HUES6 (cell line): ENCODE results near the gene AWAT2.

Experiments
- H3K27ac ChIP-seq: 2 replicates; pipeline ENCODE4 v1.7.0; 2013; ENCODE audit warnings: low read depth, mild to moderate bottlenecking, low read length, inconsistent platforms
- H3K27me3 ChIP-seq: 2 replicates; pipeline ENCODE4 v1.6.1; 2013; ENCODE audit warnings: low read length; ENCODE audit not compliant: control insufficient read depth, insufficient read depth
- H3K36me3 ChIP-seq: 2 replicates; pipeline ENCODE4 v1.6.1; 2013; ENCODE audit warnings: low read length; ENCODE audit not compliant: control insufficient read depth, insufficient read depth
- H3K4me1 ChIP-seq: 2 replicates; pipeline ENCODE4 v1.6.1; 2013; ENCODE audit warnings: low read length; ENCODE audit not compliant: control insufficient read depth, insufficient read depth
- H3K4me3 ChIP-seq: 2 replicates; pipeline ENCODE4 v1.5.1; 2013; ENCODE audit warnings: low read depth, low read length
- H3K9ac ChIP-seq: one replicate; pipeline ENCODE4 v1.6.1; 2013; ENCODE audit warnings: mild to moderate bottlenecking, low read length
- H3K9me3 ChIP-seq: 2 replicates; pipeline ENCODE4 v1.6.1; 2013; ENCODE audit warnings: low read depth, low read length; ENCODE audit not compliant: control insufficient read depth, insufficient read depth

AWAT2 gene

GRCh38 chrX:70039758-70040157 lies 10.0 kb downstream of the AWAT2 start:
- no peaks in the 10 kb centered on the region for H3K27me3 ChIP-seq
- H3K27ac ChIP-seq: no peak overlapping the region
- peaks cover 19% of the 10 kb centered on the region; the same call in 1 of the 2 replicates for H3K9me3 ChIP-seq
- no peak overlapping the region for H3K9ac ChIP-seq
- H3K36me3 ChIP-seq: peaks cover 7% of the 10 kb centered on the region; the same call in 1 of the 2 replicates
- H3K4me3 ChIP-seq: no peak overlapping the region
- H3K4me1 ChIP-seq: no peaks in the 10 kb centered on the region

GRCh38 chrX:70038951-70039350 lies 10.8 kb downstream of the AWAT2 start:
- Histone ChIP-seq H3K27ac (no peak overlapping the region), H3K9ac (no peak overlapping the region), H3K4me1 (peaks cover under 1% of the 10 kb centered on the region; the same call in 1 of the 2 replicates), H3K4me3 (no peak overlapping the region), H3K36me3 (peaks cover 7% of the 10 kb centered on the region; the same call in 1 of the 2 replicates), H3K9me3 (peaks cover 14% of the 10 kb centered on the region; the same call in 1 of the 2 replicates), H3K27me3 (no peaks in the 10 kb centered on the region)

- H3K9me3 ChIP-seq: peaks cover 14% of the 10 kb centered on the region; the same call in 1 of the 2 replicates
- H3K4me1 ChIP-seq: peaks cover 5% of the 10 kb centered on the region
Measured at GRCh38 chrX:70038515-70038914, 11.2 kb downstream of the AWAT2 start.

GRCh38 chrX:70034646-70035045 lies 15.1 kb downstream of the AWAT2 start:
- no peak overlapping the region for H3K9ac ChIP-seq
- H3K27me3 ChIP-seq: no peaks in the 10 kb centered on the region
- no peak overlapping the region for H3K27ac ChIP-seq
- peaks cover 13% of the 10 kb centered on the region for H3K4me1 ChIP-seq
- no peak overlapping the region for H3K4me3 ChIP-seq
- H3K9me3 ChIP-seq: peaks cover 9% of the 10 kb centered on the region; the same call in 1 of the 2 replicates
- peaks cover 7% of the 10 kb centered on the region; the same call in 1 of the 2 replicates for H3K36me3 ChIP-seq

More at GRCh38 chrX:70038515-70038914, 11.2 kb downstream of the AWAT2 start:
- Histone ChIP-seq H3K27ac (no peak overlapping the region), H3K9ac (no peak overlapping the region), H3K27me3 (no peaks in the 10 kb centered on the region), H3K36me3 (peaks cover 7% of the 10 kb centered on the region; the same call in 1 of the 2 replicates), H3K4me3 (no peak overlapping the region)

GRCh38 chrX:70033348-70034051 lies 16.2 kb downstream of the AWAT2 start:
- Histone ChIP-seq H3K9ac (no peak overlapping the region), H3K27me3 (no peaks in the 10 kb centered on the region), H3K9me3 (peaks cover 6% of the 10 kb centered on the region; the same call in 1 of the 2 replicates), H3K36me3 (peaks cover 7% of the 10 kb centered on the region; the same call in 1 of the 2 replicates), H3K27ac (no peak overlapping the region), H3K4me1 (peaks cover 20% of the 10 kb centered on the region), H3K4me3 (no peak overlapping the region)

GRCh38 chrX:70032792-70033191 lies 16.9 kb downstream of the AWAT2 start:
- peaks cover 20% of the 10 kb centered on the region for H3K4me1 ChIP-seq
- no peaks in the 10 kb centered on the region for H3K27me3 ChIP-seq

GRCh38 chrX:70030301-70030767 lies 19.4 kb downstream of the AWAT2 start:
- H3K4me1 ChIP-seq: peaks cover 27% of the 10 kb centered on the region
- H3K9me3 ChIP-seq: peaks cover 3% of the 10 kb centered on the region; the same call in 1 of the 2 replicates
- no peaks in the 10 kb centered on the region for H3K27me3 ChIP-seq
- H3K36me3 ChIP-seq: peaks cover 3% of the 10 kb centered on the region; the same call in 1 of the 2 replicates
- no peak overlapping the region for H3K9ac ChIP-seq
- no peak overlapping the region for H3K4me3 ChIP-seq
- H3K27ac ChIP-seq: no peak overlapping the region

More at GRCh38 chrX:70032792-70033191, 16.9 kb downstream of the AWAT2 start:
- H3K4me3 ChIP-seq: no peak overlapping the region
- H3K9me3 ChIP-seq: peaks cover 6% of the 10 kb centered on the region; the same call in 1 of the 2 replicates
- peaks cover 7% of the 10 kb centered on the region; the same call in 1 of the 2 replicates for H3K36me3 ChIP-seq
- H3K9ac ChIP-seq: no peak overlapping the region
- no peak overlapping the region for H3K27ac ChIP-seq

- H3K36me3 ChIP-seq: no peaks in the 10 kb centered on the region
- H3K27ac ChIP-seq: no peak overlapping the region
- H3K9ac ChIP-seq: no peak overlapping the region
- H3K4me3 ChIP-seq: no peak overlapping the region
- H3K4me1 ChIP-seq: peaks cover 27% of the 10 kb centered on the region
- H3K9me3 ChIP-seq: no peaks in the 10 kb centered on the region; the same call in 1 of the 2 replicates
- no peaks in the 10 kb centered on the region for H3K27me3 ChIP-seq
Measured at GRCh38 chrX:70029863-70030262, 19.9 kb downstream of the AWAT2 start.

- Histone ChIP-seq H3K4me1 (peaks cover 22% of the 10 kb centered on the region; the same call in 1 of the 2 replicates), H3K36me3 (no peaks in the 10 kb centered on the region), H3K27ac (no peak overlapping the region), H3K9me3 (no peaks in the 10 kb centered on the region; the same call in 1 of the 2 replicates), H3K4me3 (no peak overlapping the region), H3K9ac (no peak overlapping the region), H3K27me3 (no peaks in the 10 kb centered on the region)
Measured at GRCh38 chrX:70026851-70027200, 22.9 kb downstream of the AWAT2 start.

- Histone ChIP-seq H3K4me1 (peaks cover 22% of the 10 kb centered on the region; the same call in 1 of the 2 replicates), H3K27me3 (no peaks in the 10 kb centered on the region)
Measured at GRCh38 chrX:70026112-70026850, 23.5 kb downstream of the AWAT2 start.

More at GRCh38 chrX:70026112-70026850, 23.5 kb downstream of the AWAT2 start:
- Histone ChIP-seq H3K9ac (no peak overlapping the region), H3K27ac (no peak overlapping the region), H3K36me3 (no peaks in the 10 kb centered on the region), H3K9me3 (no peaks in the 10 kb centered on the region; the same call in 1 of the 2 replicates), H3K4me3 (no peak overlapping the region)
